GM12878 (cell line): ENCODE results near the gene SH3GL3. TPM values are rescaled to one million over a fixed set of nuclear protein-coding genes. Genes with fewer than 3 reads are reported as not detected.

ENCODE experiments used
- ATAC-seq: fragments of 200-7000 bp; cut with Tn5 transposase; 3 replicates; pipeline ENCODE4 v1.9.1; 2020; ENCODE audit warnings: mild to moderate bottlenecking, moderate library complexity
- BruUV-seq: library from RNA; stranded (reverse); fragments of 400-500 nt; replicated peaks from 2 replicates; lab custom pipeline; 2021; lab: Mats Ljungman, UMichigan
- CTCF ChIA-PET: fragments of 300-600 bp; sonication (Branson Sonifier 250); formaldehyde crosslinking; extraction: SDS; loops from one replicate; lab custom pipeline; 2021; ENCODE audit warnings: inconsistent platforms; lab: Yijun Ruan, JAX
- POLR2A ChIA-PET: fragments of 350-600 bp; formaldehyde crosslinking; extraction: SDS; loops from one replicate; lab custom pipeline; 2021; ENCODE audit warnings: inconsistent platforms; lab: Charles Lee
- RAD21 ChIA-PET: fragments of 300-600 bp; sonication (Branson Sonifier 250); formaldehyde crosslinking; loops from one replicate; lab custom pipeline; 2023; ENCODE audit warnings: antibody characterized with exemption; ENCODE audit not compliant: unreplicated experiment; lab: Charles Lee
- SMC1A ChIA-PET: fragments of 300-600 bp; sonication (Branson Sonifier 250); formaldehyde crosslinking; loops from one replicate; lab custom pipeline; 2023; ENCODE audit not compliant: unreplicated experiment, uncharacterized antibody; lab: Charles Lee
- DNase-seq: peaks from one replicate; pipeline ENCODE4 v3.0.0-alpha.2; 2011; ENCODE audit warnings: low read depth, low spot score
- FAIRE-seq: peaks from 3 replicates; lab custom pipeline; 2011; peaks lifted over from hg19 to GRCh38; lab: Jason Lieb, UNC
- H2AFZ ChIP-seq: 2 replicates; pipeline ENCODE4 v1.6.0; 2011; ENCODE audit warnings: low read depth, low read length, control low read depth; ENCODE audit not compliant: control insufficient read depth
- H3K27ac ChIP-seq: 2 replicates; pipeline ENCODE4 v1.5.1; 2011; ENCODE audit warnings: control low read depth; ENCODE audit not compliant: control insufficient read depth, insufficient read depth
- H3K27me3 ChIP-seq, 2 experiments: replicated peaks in 1 of 2; 2 replicates each; pipeline versions ENCODE4 v1.6.0 to v1.6.1; 2011; ENCODE audit warnings: low read length in 1 of 2; ENCODE audit not compliant: control insufficient read depth in 2 of 2, insufficient read depth in 2 of 2
- H3K36me3 ChIP-seq, 2 experiments: 2 replicates each; pipeline ENCODE4 v1.5.1; 2011; ENCODE audit warnings: low read length in 1 of 2; ENCODE audit not compliant: control insufficient read depth in 2 of 2, insufficient read depth in 2 of 2
- H3K4me1 ChIP-seq: 2 replicates; pipeline ENCODE4 v1.6.1; 2011; ENCODE audit warnings: mild to moderate bottlenecking, low read length, moderate library complexity, mixed read lengths; ENCODE audit not compliant: control insufficient read depth, insufficient read depth
- H3K4me2 ChIP-seq: 2 replicates; pipeline ENCODE4 v1.6.0; 2011; ENCODE audit warnings: control low read depth; ENCODE audit not compliant: control insufficient read depth, insufficient read depth
- H3K4me3 ChIP-seq: fragments of 200-600 bp; sonication (generic); 2 replicates; pipeline ENCODE4 v1.5.1; 2016
- H3K79me2 ChIP-seq: 2 replicates; pipeline ENCODE4 v1.6.0; 2011; ENCODE audit warnings: low read length; ENCODE audit not compliant: control insufficient read depth, insufficient read depth
- H3K9ac ChIP-seq: 2 replicates; pipeline ENCODE4 v1.8.0; 2011; ENCODE audit warnings: low read length, control low read depth, mixed read lengths; ENCODE audit not compliant: control insufficient read depth, insufficient read depth
- H3K9me3 ChIP-seq: replicated peaks from 3 replicates; pipeline ENCODE4 v1.5.1; 2011; ENCODE audit warnings: mild to moderate bottlenecking, low read length; ENCODE audit not compliant: control insufficient read depth, insufficient read depth
- H4K20me1 ChIP-seq: 2 replicates; pipeline ENCODE4 v1.6.0; 2011; ENCODE audit not compliant: control insufficient read depth, insufficient read depth
- BCL11A ChIP-seq: IDR thresholded peaks from 2 replicates; pipeline ENCODE4 v1.6.1; 2011; ENCODE audit warnings: low read depth, low read length
- E2F4 ChIP-seq: IDR thresholded peaks from 2 replicates; pipeline ENCODE4 v1.6.1; 2012; ENCODE audit warnings: low read depth, low read length, improper control_type of control experiment
- IKZF1 ChIP-seq: fragments of 450-650 bp; conservative IDR thresholded peaks from 2 replicates; pipeline ENCODE4 v1.6.1; 2017; ENCODE audit warnings: antibody characterized with exemption, mild to moderate bottlenecking
- IKZF2 ChIP-seq, 2 experiments: fragments of 450-650 bp; IDR thresholded peaks; 2 replicates each; pipeline ENCODE4 v1.6.1; 2017; ENCODE audit warnings: mild to moderate bottlenecking in 2 of 2, moderate library complexity in 2 of 2
- MTA2 ChIP-seq: fragments of 450-650 bp; IDR thresholded peaks from 2 replicates; pipeline ENCODE4 v1.6.1; 2016; ENCODE audit warnings: low read depth, mild to moderate bottlenecking, moderate library complexity
- MYB ChIP-seq: fragments of 150-350 bp; IDR thresholded peaks from 2 replicates; pipeline ENCODE4 v1.6.1; 2014; ENCODE audit warnings: mild to moderate bottlenecking, low read depth, low read length, borderline replicate concordance
- NR2C1 ChIP-seq: fragments of 450-650 bp; IDR thresholded peaks from 2 replicates; pipeline ENCODE4 v1.6.1; 2017; ENCODE audit warnings: antibody characterized with exemption, mild to moderate bottlenecking, moderate library complexity
- PAX8 ChIP-seq: fragments of 450-650 bp; IDR thresholded peaks from 2 replicates; pipeline ENCODE4 v1.6.1; 2017; ENCODE audit warnings: mild to moderate bottlenecking, moderate library complexity
- POU2F2 ChIP-seq: IDR thresholded peaks from 3 replicates; pipeline ENCODE4 v1.6.1; 2011; ENCODE audit warnings: low read depth, mild to moderate bottlenecking, low read length, borderline replicate concordance
- RFX5 ChIP-seq: IDR thresholded peaks from 2 replicates; pipeline ENCODE4 v1.6.1; 2011; ENCODE audit warnings: low read depth, low read length, improper control_type of control experiment
- SKIL ChIP-seq: fragments of 450-650 bp; IDR thresholded peaks from 2 replicates; pipeline ENCODE4 v1.6.1; 2017; ENCODE audit warnings: mild to moderate bottlenecking, low read depth, inconsistent platforms; ENCODE audit not compliant: poor library complexity, severe bottlenecking
- SPI1 ChIP-seq: IDR thresholded peaks from 2 replicates; pipeline ENCODE4 v1.6.1; 2011; ENCODE audit warnings: low read depth, mild to moderate bottlenecking, low read length, moderate library complexity, borderline replicate concordance; ENCODE audit not compliant: insufficient read depth
- SREBF2 ChIP-seq: IDR thresholded peaks from 2 replicates; pipeline ENCODE4 v1.6.1; 2012; ENCODE audit warnings: mild to moderate bottlenecking, low read length
- SUPT20H ChIP-seq: IDR thresholded peaks from 2 replicates; pipeline ENCODE4 v1.6.1; 2011; ENCODE audit warnings: low read depth, mild to moderate bottlenecking, low read length, moderate library complexity, borderline replicate concordance; ENCODE audit not compliant: control insufficient read depth
- TCF7 ChIP-seq: IDR thresholded peaks from 2 replicates; pipeline ENCODE4 v1.6.1; 2014; ENCODE audit warnings: antibody characterized with exemption, borderline replicate concordance
- ZNF384 ChIP-seq: IDR thresholded peaks from 2 replicates; pipeline ENCODE4 v1.6.1; 2012; ENCODE audit warnings: low read depth, mild to moderate bottlenecking, low read length, improper control_type of control experiment, borderline replicate concordance
- WGBS: methylation state at CpG from one replicate; pipeline ENCODE4 v1.1.6; 2016; ENCODE audit warnings: low lambda C conversion rate; ENCODE audit not compliant: insufficient replicate concordance, insufficient coverage; ENCODE audit errors: missing lambda C conversion rate; 5-methylcytosine and 5-hydroxymethylcytosine counted together
- in situ Hi-C: fragments of 300-500 bp; cut with MboI; formaldehyde crosslinking; loops from 9 replicates; pipeline ENCODE4 v1.14.3; 2018; ENCODE audit warnings: mixed read lengths
- intact Hi-C: fragments of 100-400 bp; cut with micrococcal nuclease; formaldehyde crosslinking; loops from one replicate; pipeline ENCODE4 v1.14.2; 2022; ENCODE audit not compliant: unreplicated experiment
- polyA plus RNA-seq, 11 experiments: library from polyadenylated mRNA; depleted of rRNA in 4 of 11; unstranded in 6 of 11; stranded (reverse) in 5 of 11; fragments of >200 nt; fragmentation: Nextera tagmentation in 4 of 11; fragmentation: Illumina TruSeq in 1 of 11; extraction: Ambion mirVana in 4 of 11; extraction: Trizol in 1 of 11; gene quantifications; 1 replicate in 1 of 11; 2 replicates in 10 of 11; pipeline versions ENCODE4 v1.2.1 to v1.2.3, GENCODE V29; 2011 to 2016; ENCODE audit warnings: inconsistent platforms in 2 of 11, missing spikeins in 2 of 11, low read depth in 1 of 11
- total RNA-seq, 4 experiments: library from RNA; depleted of rRNA in 3 of 4; stranded (reverse); fragments of >200 nt in 3 of 4; fragmentation: Illumina TruSeq in 1 of 4; extraction: Trizol in 1 of 4; gene quantifications; 2 replicates each; pipeline versions ENCODE4 v1.2.1 to v1.2.3, GENCODE V29; 2013 to 2021

Gene SH3GL3
- total and polyA plus RNA-seq, 10 of the 15 experiments (the other 5 are each of a cell fraction or from before 2014, with no cell fraction given): not detected

GRCh38 chr15:83496766-83497165, 49.6 kb downstream of the SH3GL3 start:
- no peak for TF ChIP-seq NR2C1
- no peak for TF ChIP-seq PAX8
- TF ChIP-seq SPI1: no peak
- no peak for TF ChIP-seq TCF7
- TF ChIP-seq MYB: no peak
- TF ChIP-seq E2F4: no peak
- TF ChIP-seq SUPT20H: no peak
- no peak for TF ChIP-seq IKZF2 (IDR thresholded peaks at IDR 0.05)
- no peak for TF ChIP-seq RFX5
- no peak for TF ChIP-seq SREBF2
- TF ChIP-seq ZNF384: no peak
- no peak for TF ChIP-seq POU2F2
- TF ChIP-seq SKIL: no peak
- no peak for TF ChIP-seq IKZF1
- TF ChIP-seq MTA2: no peak
- TF ChIP-seq BCL11A: no peak
- intact Hi-C loops: no loop called here
- no peak for FAIRE-seq
- DNase-seq: no peak
- H3K27ac ChIP-seq: no peak overlapping the region
- no peak overlapping the region for H3K4me3 ChIP-seq
- ChIA-PET SMC1A (no interaction called here), CTCF (interaction anchor here (0.8 kb wide), 1 partner anchor 18 kb away, joined by 3 read pairs; no protein-coding TSS in a partner anchor), POLR2A (no interaction called here), RAD21 (no interaction called here)
- H3K4me1 ChIP-seq: no peaks in the 10 kb centered on the region
- WGBS: 0% methylated on average over 1 of the region's 1 CpG
- in situ Hi-C loops: no loop called here
- no peak overlapping the region for H3K9ac ChIP-seq
- no peaks in the 10 kb centered on the region; the same call in 2 of the 3 replicates for H3K9me3 ChIP-seq
- H3K36me3 ChIP-seq: no peaks in the 10 kb centered on the region
- H3K4me2 ChIP-seq: no peak overlapping the region
- no peak for ATAC-seq
- H3K79me2 ChIP-seq: no peaks in the 10 kb centered on the region
- H4K20me1 ChIP-seq: no peaks in the 10 kb centered on the region
- peaks cover 0 to 1% of the 10 kb centered on the region in 2 experiments; a peak in 1 of 4 replicates for H3K27me3 ChIP-seq
- BruUV-seq: no TSS peak
- H2AFZ ChIP-seq: no peak overlapping the region
